HEK293 (cell line): ENCODE results near the gene PRAC2.

ENCODE experiments used
- CTCF ChIA-PET: fragments of 350-600 bp; formaldehyde crosslinking; extraction: SDS; loops from one replicate; lab custom pipeline; 2021; ENCODE audit warnings: antibody characterized with exemption; lab: Yijun Ruan, JAX
- POLR2A ChIA-PET: fragments of 300-600 bp; formaldehyde crosslinking; extraction: SDS; loops from one replicate; lab custom pipeline; 2020; ENCODE audit warnings: antibody characterized with exemption, inconsistent platforms; lab: Yijun Ruan, JAX
- H3K27ac ChIP-seq: fragments of 200-500 bp; sonication (Bioruptor generic); 2 replicates; pipeline ENCODE4 v1.5.1; 2014; ENCODE audit warnings: low read depth, low read length, control low read depth, inconsistent platforms; ENCODE audit errors: extremely low read depth
- H3K36me3 ChIP-seq, 2 experiments: fragments of 200-500 bp in 1 of 2; sonication (Bioruptor generic) in 1 of 2; 1 replicate in 1 of 2; 2 replicates in 1 of 2; pipeline ENCODE4 v1.5.1; 2014 to 2017; ENCODE audit warnings: inconsistent platforms in 2 of 2, low read length in 2 of 2; ENCODE audit not compliant: control insufficient read depth in 2 of 2, insufficient read depth in 1 of 2
- H3K4me1 ChIP-seq: fragments of 200-500 bp; sonication (Bioruptor generic); 2 replicates; pipeline ENCODE4 v1.5.1; 2014; ENCODE audit warnings: mild to moderate bottlenecking, low read length, inconsistent platforms; ENCODE audit not compliant: control insufficient read depth, insufficient read depth
- H3K4me3 ChIP-seq: 2 replicates; pipeline ENCODE4 v1.5.1; 2011; ENCODE audit warnings: low read depth, mild to moderate bottlenecking, control low read depth, low read length, moderate library complexity
- H3K9me3 ChIP-seq: fragments of 200-500 bp; sonication (Bioruptor generic); 2 replicates; pipeline ENCODE4 v1.5.1; 2014; ENCODE audit warnings: low read depth, low read length, inconsistent platforms; ENCODE audit not compliant: control insufficient read depth, insufficient read depth
- KLF10 ChIP-seq: fragments of 450-650 bp; IDR thresholded peaks from 2 replicates; pipeline ENCODE4 v1.5.1; 2018; ENCODE audit warnings: missing biosample characterization, mild to moderate bottlenecking, missing genetic modification characterization
- REST ChIP-seq: fragments of 450-650 bp; formaldehyde crosslinking; IDR thresholded peaks from 2 replicates; pipeline ENCODE4 v1.5.1; 2016; ENCODE audit warnings: missing biosample characterization, missing genetic modification characterization
- SP7 ChIP-seq: fragments of 450-650 bp; formaldehyde crosslinking; IDR thresholded peaks from 2 replicates; pipeline ENCODE4 v1.5.1; 2016; ENCODE audit warnings: missing biosample characterization, missing genetic modification characterization
- YY1 ChIP-seq: fragments of 450-650 bp; formaldehyde crosslinking; IDR thresholded peaks from 2 replicates; pipeline ENCODE4 v1.5.1; 2018; ENCODE audit warnings: missing biosample characterization, missing genetic modification characterization
- YY2 ChIP-seq: fragments of 450-650 bp; formaldehyde crosslinking; IDR thresholded peaks from 2 replicates; pipeline ENCODE4 v1.5.1; 2016; ENCODE audit warnings: missing biosample characterization, missing genetic modification characterization
- ZBTB21 ChIP-seq: fragments of 450-650 bp; formaldehyde crosslinking; IDR thresholded peaks from 2 replicates; pipeline ENCODE4 v1.5.1; 2017; ENCODE audit warnings: missing biosample characterization, missing genetic modification characterization
- ZNF140 ChIP-seq: fragments of 450-650 bp; formaldehyde crosslinking; IDR thresholded peaks from 2 replicates; pipeline ENCODE4 v1.5.1; 2016; ENCODE audit warnings: missing biosample characterization, missing genetic modification characterization
- ZNF169 ChIP-seq: fragments of 450-650 bp; formaldehyde crosslinking; IDR thresholded peaks from 2 replicates; pipeline ENCODE4 v1.5.1; 2016; ENCODE audit warnings: missing biosample characterization, missing genetic modification characterization
- ZNF324 ChIP-seq: fragments of 450-650 bp; formaldehyde crosslinking; IDR thresholded peaks from 2 replicates; pipeline ENCODE4 v1.5.1; 2016; ENCODE audit warnings: missing biosample characterization, missing genetic modification characterization
- ZNF391 ChIP-seq: fragments of 450-650 bp; formaldehyde crosslinking; IDR thresholded peaks from 2 replicates; pipeline ENCODE4 v1.5.1; 2016; ENCODE audit warnings: low read depth, missing biosample characterization, missing genetic modification characterization, borderline replicate concordance
- ZNF433 ChIP-seq: fragments of 450-650 bp; formaldehyde crosslinking; IDR thresholded peaks from 2 replicates; pipeline ENCODE4 v1.5.1; 2016; ENCODE audit warnings: missing biosample characterization, missing genetic modification characterization, low read depth
- ZNF560 ChIP-seq: fragments of 450-650 bp; formaldehyde crosslinking; IDR thresholded peaks from 2 replicates; pipeline ENCODE4 v1.5.1; 2017; ENCODE audit warnings: missing biosample characterization, missing genetic modification characterization, borderline replicate concordance
- TF ChIP-seq, protein P1 (sequence below): fragments of 450-650 bp; formaldehyde crosslinking; IDR thresholded peaks from 2 replicates; pipeline ENCODE4 v1.5.1; 2017; ENCODE audit warnings: missing biosample characterization, missing genetic modification characterization
- TF ChIP-seq, protein P2 (sequence below): fragments of 450-650 bp; formaldehyde crosslinking; IDR thresholded peaks from 2 replicates; pipeline ENCODE4 v1.5.1; 2016; ENCODE audit warnings: missing biosample characterization, missing genetic modification characterization

The PRAC2 gene

GRCh38 chr17:48752399-48753288 lies 29.7 kb downstream of the PRAC2 start (continued):
- no peak for TF ChIP-seq KLF10 (tag by site-specific recombination)
- TF ChIP-seq SP7: no peak
- no peak for TF ChIP-seq ZNF169 (tag by site-specific recombination)
- no peak for TF ChIP-seq ZNF560
- TF ChIP-seq YY2: no peak
- TF ChIP-seq, all 188 proteins: peak for 0

- H3K27ac ChIP-seq: no peak overlapping the region
- no peaks in the 10 kb centered on the region for H3K36me3 ChIP-seq
- H3K4me1 ChIP-seq: no peaks in the 10 kb centered on the region
- H3K9me3 ChIP-seq: no peaks in the 10 kb centered on the region
- H3K4me3 ChIP-seq: no peak overlapping the region
- CTCF ChIA-PET: interaction anchor here (0.7 kb wide), 1 partner anchor 125 kb away, joined by 3 read pairs; no protein-coding TSS in a partner anchor
- POLR2A ChIA-PET: interaction anchor here (0.6 kb wide), 1 partner anchor 41 kb away, joined by 3 read pairs; no protein-coding TSS in a partner anchor
- TF ChIP-seq, protein P1, sequence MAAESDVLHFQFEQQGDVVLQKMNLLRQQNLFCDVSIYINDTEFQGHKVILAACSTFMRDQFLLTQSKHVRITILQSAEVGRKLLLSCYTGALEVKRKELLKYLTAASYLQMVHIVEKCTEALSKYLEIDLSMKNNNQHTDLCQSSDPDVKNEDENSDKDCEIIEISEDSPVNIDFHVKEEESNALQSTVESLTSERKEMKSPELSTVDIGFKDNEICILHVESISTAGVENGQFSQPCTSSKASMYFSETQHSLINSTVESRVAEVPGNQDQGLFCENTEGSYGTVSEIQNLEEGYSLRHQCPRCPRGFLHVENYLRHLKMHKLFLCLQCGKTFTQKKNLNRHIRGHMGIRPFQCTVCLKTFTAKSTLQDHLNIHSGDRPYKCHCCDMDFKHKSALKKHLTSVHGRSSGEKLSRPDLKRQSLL (tag by site-specific recombination): no peak
- no peak for TF ChIP-seq ZNF433
- TF ChIP-seq, all 188 proteins: peak for 0
Measured at GRCh38 chr17:48753794-48754499, 31.0 kb downstream of the PRAC2 start.

DNA sequence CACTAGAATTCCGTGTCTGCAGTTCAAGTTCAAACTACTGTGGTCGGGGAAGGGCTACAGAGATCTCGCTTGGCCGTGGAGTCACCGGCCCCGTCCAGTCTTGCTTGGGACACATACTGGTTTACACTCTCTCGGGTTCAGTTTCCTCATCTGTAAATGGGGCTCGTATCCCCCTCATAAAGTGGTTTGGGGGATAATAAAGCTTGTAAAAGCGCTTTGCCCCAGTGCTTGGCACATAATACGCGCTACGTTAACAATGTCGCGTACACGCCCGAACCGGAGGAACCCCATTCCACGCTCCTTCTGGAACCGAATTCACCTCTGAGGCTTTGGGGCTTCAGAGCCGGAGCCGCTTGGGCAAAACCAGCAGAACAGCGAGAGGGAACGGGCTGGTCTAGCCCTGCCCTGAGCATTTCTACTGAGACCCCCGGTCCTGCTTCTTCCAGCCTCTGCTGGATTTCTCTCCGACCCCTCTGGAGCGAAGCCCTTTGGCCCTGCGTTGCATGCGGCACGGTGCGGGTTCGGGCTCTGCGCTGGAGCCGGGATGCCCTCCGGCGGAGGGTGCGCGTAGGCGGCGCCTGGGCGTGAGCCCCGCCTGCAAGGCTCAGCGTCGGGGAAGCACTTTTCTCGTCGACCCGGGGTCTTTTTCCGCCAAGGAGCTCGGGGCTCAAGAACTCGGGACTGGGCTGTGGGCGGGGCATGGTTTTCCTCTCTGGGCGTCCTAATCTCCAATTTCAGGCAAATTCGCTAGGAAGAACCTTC lies 31.7 kb downstream of the PRAC2 start:
- no peak for TF ChIP-seq REST (tag by site-specific recombination)
- H3K9me3 ChIP-seq: no peaks in the 10 kb centered on the region
- no peak overlapping the region for H3K27ac ChIP-seq
- CTCF ChIA-PET: interaction anchor here (0.6 kb wide), 1 partner anchor 279 kb away, joined by 3 read pairs; no protein-coding TSS in a partner anchor
- H3K4me3 ChIP-seq: no peak overlapping the region
- POLR2A ChIA-PET: interaction anchor here (0.6 kb wide), 1 partner anchor 41 kb away, joined by 3 read pairs; no protein-coding TSS in a partner anchor
- H3K4me1 ChIP-seq: no peaks in the 10 kb centered on the region
- H3K36me3 ChIP-seq: no peaks in the 10 kb centered on the region

DNA sequence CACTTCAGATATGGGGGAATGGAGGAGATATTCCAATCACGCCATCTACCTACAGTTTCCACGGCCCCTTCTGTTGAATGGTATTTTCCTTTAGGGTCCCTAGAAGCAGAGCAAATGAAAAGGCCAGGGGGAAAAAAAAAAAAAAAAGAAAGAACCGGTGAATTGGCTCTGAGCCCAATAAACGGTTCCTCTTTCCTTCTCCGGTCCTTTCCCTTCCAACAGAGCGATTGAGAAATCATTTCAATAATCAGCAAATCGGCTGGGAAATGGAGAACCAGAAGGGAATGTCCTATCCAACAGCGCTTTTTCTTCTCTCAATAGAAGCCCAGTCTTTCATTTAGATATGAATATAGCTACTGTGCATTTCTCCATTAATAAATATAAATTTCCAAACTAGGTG lies 32.4 kb downstream of the PRAC2 start:
- Histone ChIP-seq H3K9me3 (no peaks in the 10 kb centered on the region), H3K4me3 (no peak overlapping the region), H3K36me3 (no peaks in the 10 kb centered on the region), H3K4me1 (no peaks in the 10 kb centered on the region), H3K27ac (no peak overlapping the region)
- POLR2A ChIA-PET: no interaction called here
- CTCF ChIA-PET: interaction anchor here (0.6 to 0.9 kb wide), 2 partner anchors 36 to 279 kb away, joined by 3 read pairs; no protein-coding TSS in a partner anchor
- no peak for TF ChIP-seq YY1 (tag by site-specific recombination)
- no peak for TF ChIP-seq ZNF140 (tag by site-specific recombination)
- TF ChIP-seq REST (tag by site-specific recombination): no peak
- no peak for TF ChIP-seq ZNF324 (tag by site-specific recombination)
- no peak for TF ChIP-seq ZNF391
- TF ChIP-seq, protein P2, sequence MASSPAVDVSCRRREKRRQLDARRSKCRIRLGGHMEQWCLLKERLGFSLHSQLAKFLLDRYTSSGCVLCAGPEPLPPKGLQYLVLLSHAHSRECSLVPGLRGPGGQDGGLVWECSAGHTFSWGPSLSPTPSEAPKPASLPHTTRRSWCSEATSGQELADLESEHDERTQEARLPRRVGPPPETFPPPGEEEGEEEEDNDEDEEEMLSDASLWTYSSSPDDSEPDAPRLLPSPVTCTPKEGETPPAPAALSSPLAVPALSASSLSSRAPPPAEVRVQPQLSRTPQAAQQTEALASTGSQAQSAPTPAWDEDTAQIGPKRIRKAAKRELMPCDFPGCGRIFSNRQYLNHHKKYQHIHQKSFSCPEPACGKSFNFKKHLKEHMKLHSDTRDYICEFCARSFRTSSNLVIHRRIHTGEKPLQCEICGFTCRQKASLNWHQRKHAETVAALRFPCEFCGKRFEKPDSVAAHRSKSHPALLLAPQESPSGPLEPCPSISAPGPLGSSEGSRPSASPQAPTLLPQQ: no peak
- no peak for TF ChIP-seq ZBTB21
